ENCODE results near the gene DDX42. TPM values are rescaled to one million over a fixed set of nuclear protein-coding genes. Genes with fewer than 3 reads are reported as not detected.
A peak's percentile ranks its signal among the peaks of the same experiment; 100 is the strongest.

DDX42 gene
- total RNA-seq, 1 donor from 2014 or later: 125 TPM

- Mint-ChIP-seq H3K27me3 (ENCODE audit: low read depth, unreplicated experiment) (no peaks in the 10 kb centered on the region), H3K27ac (ENCODE audit: unreplicated experiment) (no peak overlapping the region), H3K36me3 (ENCODE audit: low read depth, unreplicated experiment) (peaks cover 2% of the 10 kb centered on the region), H3K4me3 (ENCODE audit: unreplicated experiment) (no peak overlapping the region), H3K4me1 (ENCODE audit: low read depth, unreplicated experiment) (no peaks in the 10 kb centered on the region), H3K9me3 (ENCODE audit: unreplicated experiment) (no peaks in the 10 kb centered on the region)
- Histone ChIP-seq H3K27ac (ENCODE audit: low read depth, low read length) (no peak overlapping the region), H3K4me1 (ENCODE audit: insufficient read depth, low read length) (no peaks in the 10 kb centered on the region), H3K27me3 (ENCODE audit: insufficient read depth, low read length) (no peaks in the 10 kb centered on the region), H3K4me3 (ENCODE audit: insufficient read depth, low read depth, low read length) (no peak overlapping the region), H3K4me2 (ENCODE audit: low read length) (no peak overlapping the region), H3K79me2 (ENCODE audit: insufficient read depth, low read length) (peaks cover 27% of the 10 kb centered on the region), H2AFZ (ENCODE audit: low read depth, low read length) (no peak overlapping the region), H4K20me1 (ENCODE audit: insufficient read depth, low read length) (peaks cover 5% of the 10 kb centered on the region), H3K9me3 (ENCODE audit: insufficient read depth, low read depth, low read length) (no peaks in the 10 kb centered on the region), H3K36me3 (ENCODE audit: insufficient read depth, low read length) (peaks cover 70% of the 10 kb centered on the region), H3K9ac (ENCODE audit: low read length) (no peak overlapping the region)
- FAIRE-seq: no peak
- TF ChIP-seq CTCF (IDR thresholded peaks at IDR 0.05; ENCODE audit: insufficient read depth, low read depth, low read length): no peak
- TF ChIP-seq EZH2 (IDR thresholded peaks at IDR 0.05; ENCODE audit: insufficient read depth, low read length): no peak
- DNase-seq (ENCODE audit: low read depth): no peak
These were observed 31.6 kb downstream of the DDX42 start for GRCh38 chr17:63805591-63805990.

- peaks cover 18% of the 10 kb centered on the region for H3K79me2 ChIP-seq (ENCODE audit: insufficient read depth, low read length)
- H3K9ac ChIP-seq (ENCODE audit: low read length): no peak overlapping the region
- no peak for TF ChIP-seq EZH2 (IDR thresholded peaks at IDR 0.05; ENCODE audit: insufficient read depth, low read length)
- no peak for TF ChIP-seq CTCF (IDR thresholded peaks at IDR 0.05; ENCODE audit: insufficient read depth, low read depth, low read length)
- Mint-ChIP-seq H3K27ac (ENCODE audit: unreplicated experiment) (no peak overlapping the region), H3K36me3 (ENCODE audit: low read depth, unreplicated experiment) (peaks cover 10% of the 10 kb centered on the region), H3K4me3 (ENCODE audit: unreplicated experiment) (no peak overlapping the region), H3K4me1 (ENCODE audit: low read depth, unreplicated experiment) (no peaks in the 10 kb centered on the region), H3K9me3 (ENCODE audit: unreplicated experiment) (no peaks in the 10 kb centered on the region), H3K27me3 (ENCODE audit: low read depth, unreplicated experiment) (no peaks in the 10 kb centered on the region)
- no peak overlapping the region for H3K4me2 ChIP-seq (ENCODE audit: low read length)
- no peak for FAIRE-seq
- H3K27ac ChIP-seq (ENCODE audit: low read depth, low read length): no peak overlapping the region
- no peaks in the 10 kb centered on the region for H3K27me3 ChIP-seq (ENCODE audit: insufficient read depth, low read length)
- H3K9me3 ChIP-seq (ENCODE audit: insufficient read depth, low read depth, low read length): no peaks in the 10 kb centered on the region
- peaks cover 83% of the 10 kb centered on the region for H3K36me3 ChIP-seq (ENCODE audit: insufficient read depth, low read length)
- H3K4me1 ChIP-seq (ENCODE audit: insufficient read depth, low read length): no peaks in the 10 kb centered on the region
- peaks cover 16% of the 10 kb centered on the region for H4K20me1 ChIP-seq (ENCODE audit: insufficient read depth, low read length)
- no peak overlapping the region for H3K4me3 ChIP-seq (ENCODE audit: insufficient read depth, low read depth, low read length)
- no peak overlapping the region for H2AFZ ChIP-seq (ENCODE audit: low read depth, low read length)
- no peak for DNase-seq (ENCODE audit: low read depth)
These were observed 36.0 kb downstream of the DDX42 start for GRCh38 chr17:63809970-63810369.

- DNase-seq (ENCODE audit: low read depth) (no peak), FAIRE-seq (no peak)
- Histone ChIP-seq H3K79me2 (ENCODE audit: insufficient read depth, low read length) (peaks cover 26% of the 10 kb centered on the region), H3K27me3 (ENCODE audit: insufficient read depth, low read length) (no peaks in the 10 kb centered on the region), H3K4me3 (ENCODE audit: insufficient read depth, low read depth, low read length) (no peak overlapping the region), H3K4me2 (ENCODE audit: low read length) (no peak overlapping the region), H2AFZ (ENCODE audit: low read depth, low read length) (no peak overlapping the region), H3K9me3 (ENCODE audit: insufficient read depth, low read depth, low read length) (no peaks in the 10 kb centered on the region), H3K27ac (ENCODE audit: low read depth, low read length) (peak overlapping the region; percentile 7), H3K9ac (ENCODE audit: low read length) (peak overlapping the region; percentile 20), H3K36me3 (ENCODE audit: insufficient read depth, low read length) (peaks cover 86% of the 10 kb centered on the region), H4K20me1 (ENCODE audit: insufficient read depth, low read length) (peaks cover 57% of the 10 kb centered on the region), H3K4me1 (ENCODE audit: insufficient read depth, low read length) (no peaks in the 10 kb centered on the region)
- H3K4me3 Mint-ChIP-seq (ENCODE audit: unreplicated experiment): no peak overlapping the region
- H3K4me1 Mint-ChIP-seq (ENCODE audit: low read depth, unreplicated experiment): no peaks in the 10 kb centered on the region
- no peak for TF ChIP-seq CTCF (IDR thresholded peaks at IDR 0.05; ENCODE audit: insufficient read depth, low read depth, low read length)
- no peak for TF ChIP-seq EZH2 (IDR thresholded peaks at IDR 0.05; ENCODE audit: insufficient read depth, low read length)
- H3K36me3 Mint-ChIP-seq (ENCODE audit: low read depth, unreplicated experiment): peaks cover 28% of the 10 kb centered on the region
- H3K27ac Mint-ChIP-seq (ENCODE audit: unreplicated experiment): no peak overlapping the region
- no peaks in the 10 kb centered on the region for H3K27me3 Mint-ChIP-seq (ENCODE audit: low read depth, unreplicated experiment)
- H3K9me3 Mint-ChIP-seq (ENCODE audit: unreplicated experiment): no peaks in the 10 kb centered on the region
These were observed 42.2 kb downstream of the DDX42 start for GRCh38 chr17:63816123-63816522.
